GM18861 (cell line): Measurements from ENCODE around the gene RADIL.

Experiments
- ATAC-seq: cut with Tn5 transposase; IDR thresholded peaks from one replicate; pipeline ENCODE4 v1.9.1; 2021; ENCODE audit not compliant: unreplicated experiment

The RADIL gene

GRCh38 chr7:4779118-4779517 lies 104.4 kb downstream of the RADIL start:
- ATAC-seq: no peak

GRCh38 chr7:4775848-4776623 lies 107.5 kb downstream of the RADIL start:
- peak; percentile 7 for ATAC-seq

GRCh38 chr7:4775250-4775847 lies 108.2 kb downstream of the RADIL start, which contains the start of gene AP5Z1:
TSS of gene AP5Z1 (plus strand) at chr7:4775623. CDS start at chr7:4775716, 93 bp downstream.
- ATAC-seq: peak; percentile 86

- peak; percentile 28 for ATAC-seq
Measured at GRCh38 chr7:4774658-4775249, 108.8 kb downstream of the RADIL start.

GRCh38 chr7:4774007-4774406 lies 109.5 kb downstream of the RADIL start:
- ATAC-seq: no peak

- no peak for ATAC-seq
Measured at GRCh38 chr7:4772306-4772705, 111.2 kb downstream of the RADIL start.

GRCh38 chr7:4771737-4772136 lies 111.8 kb downstream of the RADIL start:
- ATAC-seq: no peak

GRCh38 chr7:4770886-4771285 lies 112.6 kb downstream of the RADIL start:
- ATAC-seq: no peak

- no peak for ATAC-seq
Measured at GRCh38 chr7:4769761-4770160, 113.8 kb downstream of the RADIL start.

- no peak for ATAC-seq
Measured at GRCh38 chr7:4768597-4769569, 114.6 kb downstream of the RADIL start.

GRCh38 chr7:4766666-4767519 lies 116.6 kb downstream of the RADIL start:
- no peak for ATAC-seq

- ATAC-seq: no peak
Measured at GRCh38 chr7:4765776-4766490, 117.6 kb downstream of the RADIL start.

- ATAC-seq: no peak
Measured at GRCh38 chr7:4764402-4765007, 119.0 kb downstream of the RADIL start.

- ATAC-seq: no peak
Measured at GRCh38 chr7:4763794-4764185, 119.7 kb downstream of the RADIL start.

GRCh38 chr7:4763091-4763793 lies 120.3 kb downstream of the RADIL start:
- no peak for ATAC-seq

GRCh38 chr7:4762121-4763055 lies 121.1 kb downstream of the RADIL start:
- ATAC-seq: no peak

GRCh38 chr7:4760952-4761351 lies 122.6 kb downstream of the RADIL start:
- ATAC-seq: no peak
